GM21360 (cell line): ENCODE results near the gene SLC48A1.

Experiments
- ATAC-seq: cut with Tn5 transposase; IDR thresholded peaks from one replicate; pipeline ENCODE4 v1.9.1; 2021; ENCODE audit warnings: mild to moderate bottlenecking, moderate library complexity; ENCODE audit not compliant: unreplicated experiment

Gene SLC48A1

DNA sequence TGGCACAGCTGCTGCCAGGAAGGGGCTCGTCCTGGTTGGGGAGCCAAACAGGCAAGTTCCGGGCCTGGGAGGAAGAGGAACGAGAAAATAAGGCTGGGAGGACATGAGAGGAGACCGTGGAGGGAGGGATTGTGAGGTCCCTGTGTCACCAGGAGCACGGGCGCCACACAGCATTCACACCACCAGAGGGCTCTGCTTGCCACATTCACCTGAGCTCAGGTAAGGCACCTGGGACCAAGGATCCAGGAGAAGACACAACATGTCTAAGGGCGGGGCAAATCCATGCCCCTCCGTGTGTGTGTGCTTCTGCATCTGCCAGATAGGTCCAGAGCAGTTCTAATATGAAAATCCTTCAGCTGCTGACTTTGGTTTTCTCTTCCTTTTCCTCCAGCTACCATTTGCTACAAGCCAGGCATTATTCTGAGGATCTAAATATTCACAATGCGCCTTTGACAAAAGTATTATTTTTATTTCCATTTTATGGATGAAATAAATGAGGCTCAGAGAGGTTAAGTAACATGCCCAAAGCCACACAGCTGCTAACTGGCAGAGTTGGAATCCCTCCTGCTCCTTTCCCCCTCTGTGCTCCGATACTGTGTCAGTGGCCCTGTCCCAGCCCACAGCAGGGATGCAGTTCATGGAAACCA, 28.9 kb upstream of the SLC48A1 start:
- ATAC-seq, result no peak

DNA sequence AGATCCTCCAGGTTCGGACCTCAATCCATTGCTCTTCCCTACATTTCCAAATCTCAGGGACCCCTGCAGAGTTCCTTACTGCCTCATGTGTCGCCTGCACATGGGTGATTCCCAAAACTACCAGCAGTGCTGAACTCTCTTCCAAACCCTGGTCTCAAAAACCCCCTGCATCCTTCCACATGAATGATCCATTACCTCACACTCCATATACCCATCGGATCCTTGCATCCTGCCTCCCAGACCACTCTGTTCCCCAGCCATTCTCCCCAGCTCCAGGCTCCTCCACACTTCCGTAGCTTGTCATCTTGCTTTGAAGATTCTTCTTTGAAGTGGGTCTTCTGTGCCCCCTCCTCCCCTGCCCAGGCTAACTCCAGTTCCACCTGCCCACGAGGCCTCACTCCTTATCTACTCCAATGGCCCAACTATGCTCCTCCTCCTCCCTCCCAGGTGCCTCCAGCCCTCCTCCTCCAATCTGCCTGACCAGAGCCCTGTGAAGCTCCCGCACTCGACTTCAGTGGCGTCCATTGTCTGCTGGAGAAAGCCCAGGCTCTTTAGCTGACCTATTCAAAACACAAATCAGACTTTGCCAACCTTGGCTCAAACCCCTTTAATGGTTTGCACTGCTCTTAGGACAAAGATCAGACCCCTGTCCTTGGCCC, 28.1 kb upstream of the SLC48A1 start:
- ATAC-seq, result no peak

DNA sequence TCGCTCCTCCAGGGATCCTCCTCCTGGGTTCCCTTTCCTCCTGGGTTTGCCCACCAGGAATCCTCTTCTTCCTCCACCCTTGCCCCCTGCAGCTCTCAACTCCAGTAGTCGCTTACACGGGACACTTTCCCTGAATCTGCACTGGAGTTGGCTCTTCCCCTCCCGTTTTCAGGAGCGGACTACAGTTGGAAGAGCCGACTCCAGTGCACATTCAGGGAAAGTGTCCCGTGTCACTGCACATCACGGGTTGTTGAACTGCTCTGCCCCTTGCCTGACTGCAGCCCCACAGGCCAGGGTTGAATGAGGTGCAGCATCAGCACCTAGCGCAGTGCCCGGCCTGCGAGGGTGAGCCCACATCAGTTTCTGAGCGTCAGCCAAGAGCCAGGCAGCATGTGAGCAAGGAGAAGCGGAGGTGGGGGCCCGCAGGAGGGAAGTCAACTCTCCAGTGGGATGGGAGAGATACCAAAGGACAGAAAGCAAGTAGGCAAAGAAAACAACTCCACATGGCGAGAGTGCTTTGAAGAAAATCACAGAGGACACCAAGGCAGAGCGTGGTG, 27.5 kb upstream of the SLC48A1 start:
- no peak for ATAC-seq

DNA sequence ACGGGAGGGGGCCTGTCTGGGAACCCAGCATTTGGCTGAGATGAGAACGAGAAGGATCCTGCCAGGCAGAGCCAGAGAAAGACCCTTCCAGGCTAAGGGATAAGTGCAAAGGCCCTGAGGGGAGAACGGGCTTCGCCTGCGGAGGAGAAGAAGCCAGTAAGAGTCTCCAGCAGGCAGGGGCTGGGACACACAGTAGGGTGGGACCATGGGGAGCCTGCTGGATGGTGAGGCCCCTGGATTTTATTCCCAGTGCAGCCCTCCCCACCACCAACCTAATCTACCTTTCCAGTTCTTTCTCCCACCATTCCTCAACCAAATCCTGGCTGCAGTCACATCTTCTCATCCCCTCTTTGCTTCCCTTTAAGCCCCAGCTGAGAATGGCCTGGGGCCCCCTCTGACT, 27.0 kb upstream of the SLC48A1 start:
- ATAC-seq, result no peak

DNA sequence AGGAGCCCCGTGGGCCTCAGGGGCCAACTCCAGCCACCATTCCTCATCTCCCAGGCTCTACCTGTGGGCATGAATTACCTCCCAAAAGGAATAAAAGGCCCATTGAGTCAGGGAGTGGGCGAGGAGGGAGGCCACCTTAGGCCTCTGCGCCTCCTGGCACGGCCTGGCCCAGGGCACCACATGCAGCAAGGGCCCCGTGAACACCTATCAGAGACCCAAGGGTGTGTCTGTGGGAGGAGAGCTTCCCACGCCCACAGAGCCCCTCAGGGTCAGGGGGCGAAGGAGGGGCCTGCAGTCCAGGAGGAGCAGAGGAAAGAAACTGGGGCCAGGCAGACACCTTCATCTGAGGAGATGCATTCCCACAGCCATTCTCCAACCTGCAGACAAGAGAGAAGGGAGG, 26.5 kb upstream of the SLC48A1 start:
- ATAC-seq, result no peak

DNA sequence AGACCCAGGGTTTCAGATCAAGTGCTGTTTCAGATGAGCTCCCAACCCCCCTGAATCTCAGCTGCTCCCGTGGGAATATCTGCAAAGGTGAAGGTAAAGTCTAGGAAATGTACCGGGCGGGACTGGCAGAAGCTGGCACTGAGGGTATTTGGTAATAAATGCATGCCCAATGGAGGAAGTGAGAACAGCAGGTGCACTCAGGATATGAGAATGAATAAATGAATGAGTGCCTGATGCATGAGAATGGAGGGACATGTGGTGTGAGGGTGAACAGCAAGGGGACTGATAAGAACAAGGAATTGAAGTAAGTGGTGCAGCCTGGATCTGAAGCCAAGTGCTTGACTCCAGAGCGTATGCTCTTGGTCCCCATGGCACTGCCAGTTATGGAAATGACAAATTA, 25.9 kb upstream of the SLC48A1 start:
- no peak for ATAC-seq

DNA sequence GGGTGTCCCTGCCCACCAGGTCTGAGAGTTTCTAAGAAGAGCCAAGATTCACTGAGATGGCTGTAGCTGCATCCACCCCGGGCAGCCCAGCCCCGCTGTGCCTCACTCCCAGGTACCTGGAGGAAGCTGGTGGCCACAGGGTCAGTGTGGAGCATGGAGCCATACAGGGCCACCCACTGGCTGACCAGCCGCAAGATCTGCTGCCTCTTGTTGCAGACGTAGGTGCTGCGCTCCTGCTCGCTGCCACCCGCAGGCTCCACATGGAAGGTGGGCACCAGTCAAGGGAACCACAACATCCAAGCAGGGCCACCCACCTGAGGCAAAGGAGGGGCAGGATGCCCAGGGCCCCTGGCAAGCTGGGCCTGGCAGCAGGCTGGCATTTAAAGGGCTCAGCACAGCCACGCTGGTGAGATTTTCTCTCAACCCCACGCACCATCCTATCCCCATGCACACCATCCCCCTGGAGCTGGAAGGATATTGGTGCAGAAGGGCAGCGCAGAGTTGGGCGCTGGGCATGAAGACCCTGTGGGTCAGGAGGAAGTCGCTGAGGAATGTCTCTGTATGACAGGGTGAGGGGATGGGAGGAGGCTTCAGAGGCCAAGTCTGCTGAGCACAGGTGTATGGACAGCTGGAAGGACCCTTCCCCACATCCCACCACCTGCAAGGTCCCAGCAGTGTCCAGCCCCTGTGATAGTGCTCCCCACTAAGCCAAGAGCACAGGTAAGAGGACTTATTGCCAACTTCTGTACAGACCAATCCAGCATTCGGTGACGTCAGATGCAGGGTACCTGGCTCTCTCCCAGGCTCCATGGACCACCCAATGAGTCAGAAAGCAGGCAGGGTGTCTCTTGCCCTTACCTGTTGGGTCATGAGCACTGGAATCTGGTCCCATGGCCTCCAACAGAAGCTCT, 25.2 kb upstream of the SLC48A1 start:
- ATAC-seq, result no peak

DNA sequence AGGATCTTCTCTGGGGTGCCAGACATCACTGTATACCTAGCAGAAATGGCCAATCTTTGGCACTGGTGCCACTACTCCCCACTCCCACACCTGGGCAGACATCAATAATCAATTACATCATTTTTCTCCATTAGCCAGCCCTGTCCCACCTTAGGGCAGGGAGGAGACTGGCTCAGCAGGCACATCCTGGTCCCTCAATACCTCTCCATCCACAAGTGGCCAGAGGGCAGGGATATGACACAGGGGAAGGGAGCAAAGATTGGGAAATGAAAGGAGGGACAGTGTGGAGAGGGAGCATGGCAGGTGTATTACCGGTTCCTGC, 24.6 kb upstream of the SLC48A1 start:
- ATAC-seq, result no peak

DNA sequence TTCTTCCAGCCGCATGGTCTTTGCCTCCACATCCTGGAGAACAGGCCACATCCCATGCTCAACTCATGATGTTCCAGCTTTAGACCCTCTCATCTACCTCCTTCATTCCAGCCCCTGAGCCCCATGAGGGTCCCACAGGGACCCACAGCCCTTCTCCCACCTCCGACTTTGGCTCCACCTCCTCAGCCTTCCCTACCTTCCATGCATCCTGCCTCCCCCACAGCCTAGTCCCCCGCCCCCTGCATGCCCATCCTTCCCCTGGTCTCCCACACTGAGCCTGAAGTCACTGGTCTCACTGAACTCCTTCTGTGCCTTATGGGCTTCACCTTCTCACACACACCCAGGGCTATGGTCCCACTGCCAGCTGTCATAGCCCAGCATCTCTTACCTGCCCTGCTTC, 24.1 kb upstream of the SLC48A1 start:
- ATAC-seq, result no peak

DNA sequence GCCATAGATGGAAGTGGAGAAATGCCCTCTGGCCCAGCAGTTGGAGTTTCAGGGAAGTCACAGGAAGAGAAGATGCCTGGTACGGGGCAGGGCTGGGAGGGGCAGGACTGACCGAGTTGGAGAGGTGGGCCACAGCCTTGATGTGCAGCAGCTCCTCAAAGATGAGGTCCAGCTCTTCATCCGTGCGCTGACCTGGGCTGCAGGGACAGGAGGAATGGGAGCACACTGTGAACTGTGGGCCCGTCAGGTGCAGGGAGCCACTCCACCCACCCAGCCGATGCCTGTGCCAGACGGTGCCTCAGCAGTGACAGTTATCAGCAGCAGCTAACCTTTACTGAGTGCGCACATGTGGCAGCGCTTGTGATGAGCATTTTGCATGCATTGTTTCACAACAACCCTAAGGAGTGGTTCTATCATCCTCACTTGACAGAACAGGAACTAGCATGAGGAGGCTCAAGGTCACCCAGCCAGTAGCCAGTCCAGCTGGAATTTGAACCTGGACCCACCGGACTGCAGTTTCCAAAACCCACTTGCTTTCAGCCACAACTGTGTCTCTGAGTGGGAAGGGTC, 22.7 kb upstream of the SLC48A1 start:
- ATAC-seq, result no peak

DNA sequence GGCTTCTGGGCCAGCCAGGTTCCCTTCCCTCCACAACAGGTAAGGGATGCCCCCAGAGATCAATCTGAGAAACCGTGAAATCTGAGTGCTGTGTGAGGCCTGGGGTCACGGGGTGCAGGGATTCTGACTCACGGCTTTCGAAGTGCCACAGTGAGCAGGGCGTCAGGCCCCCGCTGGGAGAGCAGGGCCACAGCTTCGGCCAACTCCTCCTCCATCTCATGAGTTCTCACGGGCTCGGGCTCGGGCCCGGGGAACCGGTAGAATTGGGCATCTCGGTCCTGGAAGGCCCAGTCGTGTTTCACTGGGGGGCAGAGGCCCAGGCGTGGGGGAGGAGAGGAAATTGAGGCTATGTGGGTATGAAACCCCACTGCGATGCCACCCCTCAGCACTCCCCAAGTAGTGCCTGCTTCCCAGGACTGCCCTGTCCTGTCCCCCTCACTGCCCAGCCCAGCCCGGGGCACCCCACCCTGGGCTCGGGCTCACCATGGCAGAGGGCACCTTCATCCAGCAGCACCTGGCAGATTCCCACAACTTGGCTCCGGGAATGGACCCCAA, 22.0 kb upstream of the SLC48A1 start:
- ATAC-seq, result no peak

DNA sequence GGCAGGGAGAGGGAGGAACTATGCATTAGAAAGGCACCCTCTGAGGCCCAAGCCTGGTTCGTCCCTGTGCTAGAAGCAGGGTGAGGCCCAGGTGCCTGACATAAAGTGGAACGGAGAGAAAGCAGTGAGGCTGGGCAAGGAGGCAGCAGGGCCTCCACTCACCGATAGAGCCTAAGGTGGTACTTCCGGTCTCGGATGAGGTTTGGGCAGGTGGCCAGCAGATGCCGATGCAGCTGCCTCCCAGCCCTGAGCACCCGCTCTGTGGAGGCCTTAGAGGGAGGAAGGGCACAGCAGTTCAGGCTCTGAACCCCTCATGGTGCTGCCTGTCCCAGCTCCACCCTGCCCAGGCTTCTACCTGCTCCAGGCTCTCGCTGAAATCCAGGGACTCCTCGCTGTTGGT, 21.5 kb upstream of the SLC48A1 start:
- no peak for ATAC-seq

DNA sequence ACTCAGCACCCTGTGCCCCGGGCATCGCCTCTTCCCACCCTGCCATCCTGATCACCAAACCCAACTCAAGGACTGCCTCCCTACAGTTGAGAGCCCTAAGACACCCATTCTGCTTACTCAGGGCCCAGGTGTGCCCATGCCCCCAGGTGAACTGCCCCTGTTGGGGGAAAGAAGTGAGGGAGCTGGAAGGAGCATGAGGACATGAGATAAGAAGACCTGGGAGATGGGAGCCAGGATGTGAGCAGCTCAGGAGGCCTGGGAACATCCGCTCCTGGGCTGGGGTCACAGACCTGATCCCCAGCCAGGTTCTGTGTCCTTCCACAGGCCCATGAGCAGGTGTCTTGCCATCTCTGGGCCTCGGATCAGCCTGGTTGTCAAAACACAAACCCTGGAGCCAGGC, 20.9 kb upstream of the SLC48A1 start:
- ATAC-seq, result no peak

DNA sequence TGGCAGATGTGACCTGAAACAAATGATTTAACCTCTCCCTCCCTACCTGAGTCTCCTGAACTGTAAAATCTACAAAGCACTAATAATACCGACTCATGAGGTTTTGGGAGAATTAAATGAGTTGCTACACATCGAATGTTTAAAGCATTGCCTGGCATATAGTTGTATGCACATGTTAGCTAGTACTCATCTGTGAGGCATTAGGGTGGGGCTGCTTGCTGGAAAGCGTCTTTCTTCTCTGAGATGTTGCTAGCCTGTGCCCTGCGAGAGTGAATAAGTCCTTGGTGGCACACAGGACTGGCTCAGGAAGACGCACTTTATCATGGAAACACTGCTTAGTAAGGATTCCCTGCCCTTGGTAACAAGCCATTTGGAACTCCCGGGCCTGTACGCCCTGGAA, 20.5 kb upstream of the SLC48A1 start:
- ATAC-seq, result no peak

DNA sequence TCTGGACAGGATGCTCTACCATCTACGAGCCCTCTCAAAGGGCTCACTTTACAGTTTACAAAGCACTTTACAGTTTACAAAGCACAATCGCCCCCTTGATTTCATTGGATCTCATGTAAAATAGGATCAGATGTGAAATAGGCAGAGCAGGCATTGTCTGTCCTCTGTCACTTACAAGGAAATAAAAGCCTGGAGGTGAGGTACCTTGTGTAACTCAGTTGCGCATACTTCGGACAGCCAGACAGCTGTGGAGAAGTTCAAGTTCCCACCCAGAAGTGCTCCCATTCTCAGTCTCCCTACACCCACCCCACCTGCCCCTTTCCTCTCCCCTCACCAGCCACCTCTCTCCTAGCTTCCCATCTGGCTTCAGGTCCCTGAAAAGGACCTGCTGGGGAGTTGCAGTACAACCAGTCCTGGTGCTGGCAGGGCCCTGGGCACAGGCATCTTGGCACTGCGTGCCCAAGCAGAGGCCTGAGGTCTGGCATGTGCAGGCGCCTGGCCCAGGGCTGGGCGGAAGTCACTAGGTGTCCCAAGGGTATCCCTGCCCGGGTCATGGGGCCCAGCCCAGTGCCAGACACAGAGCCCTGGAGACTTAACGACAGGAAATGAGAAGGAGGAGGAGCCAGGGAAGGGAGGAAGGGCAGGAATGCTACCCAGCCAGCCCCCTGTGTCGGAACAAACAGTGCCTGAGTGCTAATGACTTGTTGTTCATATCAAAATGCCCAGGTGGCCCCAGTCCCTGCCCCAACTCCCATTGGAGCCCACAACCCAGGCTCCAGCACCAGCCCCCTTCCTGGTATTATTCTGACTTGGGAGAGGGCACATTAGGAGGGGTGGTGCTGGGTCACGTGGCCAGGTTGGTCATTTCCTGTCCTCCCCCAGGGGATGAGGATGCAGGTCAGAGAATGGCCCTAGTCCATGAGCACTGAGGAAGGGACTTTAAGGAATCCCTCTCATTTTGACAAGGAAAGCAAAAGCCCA, 19.7 kb upstream of the SLC48A1 start:
- no peak for ATAC-seq

DNA sequence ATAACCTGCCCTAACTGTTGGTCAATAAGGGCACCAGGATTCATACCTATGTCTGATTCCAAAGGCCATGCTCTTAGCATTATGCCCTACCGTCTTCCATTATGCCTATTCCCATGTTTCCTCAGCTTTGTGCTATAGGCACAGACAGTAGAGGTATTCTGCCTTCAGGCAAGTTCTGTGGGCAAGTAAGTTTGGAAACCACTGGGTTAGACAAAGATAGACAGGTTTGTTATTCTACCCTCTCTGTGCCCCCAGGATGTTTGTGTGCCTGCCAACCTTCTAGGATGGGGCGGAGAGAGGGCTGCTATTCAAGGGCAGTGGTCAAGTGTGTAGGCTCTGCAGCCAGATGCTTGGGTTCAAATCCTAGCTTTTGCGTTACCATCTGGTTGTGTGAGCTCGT, 18.9 kb upstream of the SLC48A1 start:
- ATAC-seq, result no peak

DNA sequence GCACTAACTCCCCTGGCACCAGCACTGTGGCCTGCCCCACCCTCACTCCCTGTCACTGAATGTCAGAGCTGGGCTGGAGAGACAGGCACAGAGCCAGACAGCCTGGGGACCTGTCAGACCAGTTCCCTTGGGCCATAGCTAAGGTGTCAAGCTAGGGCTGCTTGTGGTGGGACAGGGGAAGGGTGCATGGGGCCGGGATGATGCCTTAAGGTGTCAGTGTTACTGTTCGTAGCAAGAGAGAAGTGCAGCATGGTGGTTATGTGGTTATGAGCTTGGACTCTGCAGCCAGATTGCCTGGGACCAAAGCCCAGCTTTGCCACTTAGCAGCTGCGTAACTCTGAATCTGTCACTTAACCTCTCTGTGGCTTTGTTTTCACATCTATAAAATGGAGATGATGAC, 18.2 kb upstream of the SLC48A1 start:
- ATAC-seq, result peak; percentile 0

DNA sequence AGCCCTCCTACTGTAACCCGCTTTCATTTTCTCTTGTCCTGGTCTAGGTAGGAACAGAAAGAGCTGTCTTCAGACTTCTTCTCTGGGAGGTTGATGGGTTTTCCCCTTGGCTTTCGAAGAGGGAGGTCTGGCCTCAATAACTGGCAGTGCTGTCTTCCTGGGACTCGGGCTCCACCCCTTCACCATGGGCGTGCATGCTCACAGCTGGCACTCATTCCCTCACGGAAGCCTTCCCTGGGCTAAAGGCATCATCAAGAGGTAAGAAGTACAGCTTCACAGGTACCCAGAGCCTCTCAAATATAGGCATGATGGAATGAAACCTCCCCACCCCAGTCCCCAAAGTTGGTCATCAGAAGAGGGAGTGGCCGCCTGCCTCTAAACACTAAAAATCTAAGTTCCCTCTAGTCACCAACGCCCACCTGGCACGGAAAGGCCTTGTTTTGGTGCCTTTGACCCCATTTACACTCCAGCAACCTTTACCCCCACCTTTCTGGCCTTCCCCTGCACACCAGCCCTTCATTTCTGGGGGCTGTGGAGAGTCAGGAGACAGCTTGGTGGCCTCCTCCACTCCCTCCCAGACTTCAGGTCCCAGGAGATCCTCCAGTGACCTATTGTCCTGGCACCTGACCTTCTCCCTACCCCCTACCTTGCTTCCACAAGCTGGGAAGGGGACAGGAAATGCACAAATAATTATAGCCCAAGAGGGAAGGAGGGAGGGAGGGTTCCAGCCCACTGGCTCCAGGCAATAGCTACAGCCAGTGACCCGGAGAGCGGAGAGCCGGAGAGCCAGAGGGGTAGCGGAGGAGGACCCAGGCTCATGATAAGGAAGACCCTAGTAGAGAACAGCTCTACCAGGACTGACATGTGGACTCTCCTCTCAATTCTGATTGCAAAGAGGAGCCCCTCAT, 17.1 kb upstream of the SLC48A1 start:
- peak; percentile 67 for ATAC-seq

DNA sequence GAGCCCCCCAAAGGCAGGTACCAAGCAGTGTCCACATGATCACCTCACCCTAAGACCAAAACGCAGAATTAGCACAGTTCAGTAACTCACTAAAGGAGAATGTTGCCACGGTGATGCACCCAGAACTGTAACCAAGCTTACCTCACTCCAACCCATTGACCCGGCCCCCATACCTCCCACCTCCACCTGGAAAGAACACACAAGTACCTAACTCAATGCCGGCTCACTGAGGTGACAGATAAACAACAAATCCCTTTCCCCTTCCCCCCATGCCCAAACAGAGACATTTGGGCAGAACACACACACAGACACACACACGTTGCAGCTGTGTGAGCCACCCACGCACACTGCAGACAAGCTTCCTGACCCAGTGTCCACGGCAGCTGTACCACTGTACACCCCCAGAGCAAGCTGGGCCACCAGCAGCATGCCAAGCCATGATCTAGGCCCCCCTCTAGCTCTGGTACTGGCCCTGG, 15.6 kb upstream of the SLC48A1 start:
- ATAC-seq, result no peak
